GM10248 (cell line): ENCODE results near the gene CYP19A1.

ENCODE experiments used
- CTCF ChIA-PET: fragments of 300-600 bp; sonication (Branson Sonifier 250); formaldehyde crosslinking; extraction: SDS; loops from one replicate; lab custom pipeline; 2021; ENCODE audit warnings: antibody characterized with exemption; lab: Yijun Ruan, JAX
- POLR2A ChIA-PET: fragments of 350-650 bp; sonication (Branson Sonifier 250); formaldehyde crosslinking; extraction: SDS; loops from one replicate; lab custom pipeline; 2020; ENCODE audit warnings: antibody characterized with exemption; lab: Yijun Ruan, JAX
- DNase-seq: peaks from one replicate; pipeline ENCODE4 v3.0.0; 2012; ENCODE audit errors: extremely low spot score
- TF ChIP-seq, protein P1 (sequence below): IDR thresholded peaks from 2 replicates; pipeline ENCODE4 v1.5.1; 2012; ENCODE audit warnings: mild to moderate bottlenecking, low read depth; ENCODE audit errors: extremely low read depth, missing control alignments, control extremely low read depth

CYP19A1 gene

DNA sequence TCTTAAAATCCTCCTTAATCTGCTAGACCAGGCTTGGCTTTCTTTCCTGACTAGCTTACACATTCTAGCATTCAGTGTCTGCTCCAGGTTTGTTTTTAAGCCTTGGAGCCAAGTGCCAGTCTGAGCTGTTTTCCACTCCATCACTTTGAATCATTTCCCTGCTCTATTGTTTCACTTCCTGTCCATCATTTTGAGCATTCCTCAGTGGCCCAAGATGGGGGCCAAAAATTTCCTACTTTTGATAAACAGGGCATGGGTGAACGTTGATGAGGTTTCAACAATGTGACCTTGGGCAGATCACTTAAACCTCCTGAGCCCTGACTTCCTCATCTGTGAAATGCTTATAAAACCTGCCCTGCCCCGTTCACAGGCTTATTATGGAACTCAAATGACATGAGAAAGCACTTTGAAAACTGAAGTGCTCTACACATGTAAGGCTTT is 4.4 kb downstream of the CYP19A1 start:
- POLR2A ChIA-PET = no interaction called here
- TF ChIP-seq, protein P1, sequence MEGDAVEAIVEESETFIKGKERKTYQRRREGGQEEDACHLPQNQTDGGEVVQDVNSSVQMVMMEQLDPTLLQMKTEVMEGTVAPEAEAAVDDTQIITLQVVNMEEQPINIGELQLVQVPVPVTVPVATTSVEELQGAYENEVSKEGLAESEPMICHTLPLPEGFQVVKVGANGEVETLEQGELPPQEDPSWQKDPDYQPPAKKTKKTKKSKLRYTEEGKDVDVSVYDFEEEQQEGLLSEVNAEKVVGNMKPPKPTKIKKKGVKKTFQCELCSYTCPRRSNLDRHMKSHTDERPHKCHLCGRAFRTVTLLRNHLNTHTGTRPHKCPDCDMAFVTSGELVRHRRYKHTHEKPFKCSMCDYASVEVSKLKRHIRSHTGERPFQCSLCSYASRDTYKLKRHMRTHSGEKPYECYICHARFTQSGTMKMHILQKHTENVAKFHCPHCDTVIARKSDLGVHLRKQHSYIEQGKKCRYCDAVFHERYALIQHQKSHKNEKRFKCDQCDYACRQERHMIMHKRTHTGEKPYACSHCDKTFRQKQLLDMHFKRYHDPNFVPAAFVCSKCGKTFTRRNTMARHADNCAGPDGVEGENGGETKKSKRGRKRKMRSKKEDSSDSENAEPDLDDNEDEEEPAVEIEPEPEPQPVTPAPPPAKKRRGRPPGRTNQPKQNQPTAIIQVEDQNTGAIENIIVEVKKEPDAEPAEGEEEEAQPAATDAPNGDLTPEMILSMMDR = no peak
- CTCF ChIA-PET = interaction anchor here (1.0 to 1.6 kb wide), 5 partner anchors 10 to 53 kb away, joined by 3 to 6 read pairs (median 3); no protein-coding TSS in a partner anchor
- no peak for DNase-seq

DNA sequence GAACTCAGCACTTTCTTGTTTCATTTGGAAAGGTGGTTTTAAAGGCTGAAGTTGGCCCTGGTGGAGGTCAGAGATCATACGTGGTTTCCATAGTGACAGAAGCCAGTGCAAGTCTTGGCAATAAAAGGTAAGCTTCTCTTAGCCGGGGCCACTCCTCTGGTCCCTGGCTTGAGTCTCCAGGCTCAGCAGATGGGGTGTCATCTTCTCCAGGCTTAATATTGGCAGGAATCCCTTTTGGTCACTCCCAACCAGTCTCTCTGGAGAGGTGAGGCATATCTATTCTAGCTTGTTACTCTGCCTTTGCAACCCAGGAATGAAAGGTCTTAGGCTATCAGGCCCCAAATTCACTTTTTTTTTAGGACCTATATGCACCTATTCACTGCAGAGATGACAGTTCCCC is 4.8 kb downstream of the CYP19A1 start:
- ChIA-PET POLR2A (no interaction called here), CTCF (interaction anchor here (1.2 to 1.6 kb wide), 5 partner anchors 10 to 141 kb away, joined by 3 to 6 read pairs (median 3); no protein-coding TSS in a partner anchor)
- no peak for DNase-seq
- TF ChIP-seq, protein P1 = no peak

DNA sequence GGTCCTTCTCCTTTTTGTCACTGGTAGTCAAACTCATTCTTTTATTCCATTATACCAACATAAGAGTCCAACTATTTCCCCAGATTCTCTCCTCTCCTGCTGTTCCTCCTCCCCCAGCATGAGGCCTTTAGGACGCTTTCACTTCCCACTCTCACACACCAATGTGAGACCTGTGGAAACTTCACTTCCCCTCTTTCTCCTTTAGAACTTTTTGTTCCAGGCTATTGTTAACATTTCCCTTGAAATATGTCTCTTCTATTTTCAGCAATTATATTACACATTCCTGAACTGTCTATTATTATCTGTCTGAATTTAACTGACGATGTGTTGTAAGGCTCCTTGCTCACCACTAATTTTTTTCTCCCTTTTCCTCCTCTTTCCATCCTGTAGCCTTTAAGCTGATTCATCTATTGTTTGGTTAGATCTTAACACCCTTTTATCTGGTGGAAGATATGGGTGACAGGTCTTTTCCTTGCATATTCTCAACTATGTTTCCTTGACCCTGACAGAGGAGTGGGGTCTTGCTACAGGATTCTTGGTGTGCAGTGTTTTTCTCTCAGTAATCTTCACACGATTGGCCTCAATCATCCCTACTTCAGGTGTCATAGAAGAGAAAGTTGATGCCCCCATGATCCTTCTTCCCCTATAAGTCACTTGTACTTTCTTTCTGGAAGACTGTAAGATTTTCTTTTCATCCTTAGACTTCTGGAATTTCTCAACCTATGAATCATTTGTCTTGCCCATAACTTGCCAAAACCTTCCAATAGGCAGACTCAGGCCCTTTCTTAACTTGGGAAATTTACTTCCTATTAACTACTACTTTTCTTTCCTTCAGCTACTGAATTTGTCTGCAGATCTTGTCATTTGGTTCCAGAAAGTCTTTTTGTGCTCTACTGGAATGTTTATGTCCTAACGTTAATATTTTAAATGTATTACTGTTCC is 5.9 kb downstream of the CYP19A1 start:
- DNase-seq = no peak
- TF ChIP-seq, protein P1 = no peak
- ChIA-PET POLR2A (no interaction called here), CTCF (interaction anchor here (1.2 to 1.6 kb wide), 3 partner anchors 12 to 140 kb away, joined by 3 to 6 read pairs (median 4); no protein-coding TSS in a partner anchor)

DNA sequence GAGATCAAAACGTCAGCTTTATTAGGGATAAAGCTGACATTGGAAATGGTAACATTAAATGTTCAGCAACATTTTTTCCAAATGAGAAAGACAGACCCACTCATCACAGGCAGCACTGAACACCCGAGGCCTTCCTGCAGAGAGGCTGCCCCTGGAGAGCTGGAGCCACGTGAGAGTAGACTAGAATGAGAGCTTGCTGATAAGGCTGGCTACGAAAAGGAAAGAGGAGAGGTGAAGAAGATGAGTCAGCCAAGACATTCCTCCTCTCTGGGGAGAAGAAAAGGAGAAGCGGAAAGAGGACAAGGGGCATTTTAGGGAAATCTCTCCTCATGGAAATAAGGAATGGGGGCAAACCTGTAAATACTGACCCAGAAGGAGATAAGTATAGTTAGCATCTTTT is 7.3 kb downstream of the CYP19A1 start:
- CTCF ChIA-PET = interaction anchor here (1.0 to 1.3 kb wide), 3 partner anchors 14 to 138 kb away, joined by 3 to 4 read pairs (median 3); no protein-coding TSS in a partner anchor

DNA sequence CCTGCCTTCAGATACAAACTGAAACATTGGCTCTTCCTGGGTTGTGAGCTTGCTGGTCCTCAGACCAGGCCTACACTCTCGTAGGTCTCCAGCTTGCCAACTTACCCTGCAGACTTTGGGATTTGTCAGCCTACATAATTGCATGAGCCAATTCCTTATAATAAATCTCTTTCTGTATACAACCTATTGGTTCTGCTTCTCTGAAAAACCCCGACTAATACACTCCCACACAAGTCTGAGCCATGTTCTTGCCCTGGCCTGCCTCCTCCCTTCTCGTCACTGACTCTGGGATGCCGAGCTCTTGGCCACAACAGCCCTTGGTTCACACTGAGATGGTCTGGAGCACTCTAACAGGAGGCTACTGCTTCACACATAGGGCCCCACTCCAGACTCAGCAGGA is 9.5 kb downstream of the CYP19A1 start:
- CTCF ChIA-PET = interaction anchor here (0.9 to 1.1 kb wide), 4 partner anchors 9 to 166 kb away, joined by 3 to 4 read pairs (median 3); no protein-coding TSS in a partner anchor
- TF ChIP-seq, protein P1 = no peak
- POLR2A ChIA-PET = no interaction called here
- DNase-seq = no peak

More for the DNA sequence above, 7.3 kb downstream of the CYP19A1 start:
- TF ChIP-seq, protein P1 = no peak
- POLR2A ChIA-PET = no interaction called here
- no peak for DNase-seq

DNA sequence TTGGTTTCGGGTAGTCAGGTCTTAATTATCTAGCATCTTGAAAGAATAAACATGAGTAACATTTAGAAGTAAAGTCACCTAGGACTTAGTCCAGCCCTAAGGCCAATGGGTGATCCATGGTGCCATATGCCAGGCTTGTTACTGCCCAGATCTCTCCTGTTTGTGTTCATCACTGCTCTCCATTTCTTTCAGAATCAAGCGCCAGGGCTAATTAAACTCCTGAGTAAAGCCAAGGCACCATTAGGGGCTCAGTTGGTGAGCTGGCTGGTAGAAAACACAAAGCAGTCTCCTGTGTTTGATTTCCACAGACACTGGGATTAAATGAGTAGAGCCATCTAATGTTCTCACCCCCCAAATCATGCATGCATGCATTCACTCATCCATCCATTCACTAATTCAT is 11.3 kb downstream of the CYP19A1 start:
- TF ChIP-seq, protein P1 = no peak
- POLR2A ChIA-PET = no interaction called here
- DNase-seq = no peak
- CTCF ChIA-PET = interaction anchor here (1.1 kb wide), 1 partner anchor 37 kb away, joined by 4 read pairs; no protein-coding TSS in a partner anchor
